Measurements from ENCODE around the gene DYRK1A. TPM values are rescaled to one million over a fixed set of nuclear protein-coding genes. Genes with fewer than 3 reads are reported as not detected.

DYRK1A gene
- total and polyA plus RNA-seq, 7 donors: 21.5 to 105 (median 79.9) TPM

DNA sequence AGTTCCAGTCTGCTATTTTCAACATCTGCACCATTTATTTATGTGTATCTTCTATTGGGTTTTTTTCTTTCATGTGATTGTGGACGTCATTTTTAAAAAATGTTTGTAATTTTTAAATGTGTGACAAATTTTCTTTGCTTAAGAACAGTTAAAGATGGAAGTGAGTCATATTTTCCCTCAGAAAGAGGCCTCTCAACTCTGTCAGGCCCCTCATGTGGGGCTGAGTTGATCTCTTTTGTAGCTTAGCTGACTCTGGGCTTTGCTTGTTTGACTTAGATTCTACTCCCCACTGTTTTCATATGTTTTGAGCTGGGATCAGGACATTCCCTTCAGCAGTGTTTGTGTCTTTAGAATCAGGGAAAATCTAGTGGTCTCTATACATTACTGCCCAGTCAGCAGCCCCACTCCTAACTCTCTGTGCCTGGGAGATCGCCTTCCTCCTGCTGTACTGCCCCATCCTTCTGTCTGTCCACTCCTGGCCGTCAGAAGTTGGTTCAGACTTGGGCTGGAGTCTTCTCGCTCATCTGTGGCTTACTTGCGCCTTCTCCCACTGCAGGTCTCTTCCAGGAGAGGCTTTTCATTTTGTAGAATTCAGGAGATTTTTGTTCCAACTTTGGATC is 137.4 kb downstream of the DYRK1A start:
- intact Hi-C loops (cut with DNase I): no loop called here
- no peaks in the 10 kb centered on the region for H3K9me3 ChIP-seq
- peaks cover 16 to 59% of the 10 kb centered on the region in 2 donors for H3K36me3 ChIP-seq (ENCODE audit: insufficient read depth in 1 of 2, low read depth in 1 of 2)
- no peak overlapping the region for H3K27ac ChIP-seq
- no peak for DNase-seq
- WGBS, 3 donors: 96 to 97% (median 97%) methylated on average over 5 of the region's 5 CpGs
- no peak overlapping the region for H3K4me3 ChIP-seq
- no peaks in the 10 kb centered on the region for H3K27me3 ChIP-seq (ENCODE audit: insufficient read depth in 3 of 3, low read length in 2 of 3)
- no peaks in the 10 kb centered on the region for H3K4me1 ChIP-seq
- no peak for ATAC-seq
- no peak for TF ChIP-seq CTCF (IDR thresholded peaks at IDR 0.05)

DNA sequence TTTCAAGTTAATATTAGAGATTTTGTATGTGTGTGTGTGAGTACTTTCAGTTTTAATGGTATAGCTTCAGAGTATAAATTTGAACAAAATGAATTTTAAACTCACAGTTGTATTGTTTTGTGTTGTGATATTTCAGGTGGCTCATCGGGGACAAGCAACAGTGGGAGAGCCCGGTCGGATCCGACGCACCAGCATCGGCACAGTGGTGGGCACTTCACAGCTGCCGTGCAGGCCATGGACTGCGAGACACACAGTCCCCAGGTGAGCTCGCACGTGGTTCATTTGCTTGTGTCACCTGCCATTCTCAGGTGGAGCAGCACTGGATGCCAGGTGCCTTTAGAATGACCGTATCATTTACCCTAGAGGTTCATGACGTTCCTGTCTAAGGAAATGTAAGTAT is 139.4 kb downstream of the DYRK1A start:
- WGBS, 3 donors: 93 to 97% (median 94%) methylated on average over 12 of the region's 12 CpGs
- no peaks in the 10 kb centered on the region for H3K27me3 ChIP-seq (ENCODE audit: insufficient read depth in 3 of 3, low read length in 2 of 3)
- no peak for ATAC-seq
- no peaks in the 10 kb centered on the region for H3K9me3 ChIP-seq
- peaks cover 17 to 79% of the 10 kb centered on the region in 2 donors for H3K36me3 ChIP-seq (ENCODE audit: insufficient read depth in 1 of 2, low read depth in 1 of 2)
- DNase-seq: no peak
- no peak overlapping the region for H3K27ac ChIP-seq
- no peak overlapping the region for H3K4me3 ChIP-seq
- intact Hi-C loops (cut with DNase I): no loop called here
- no peak for TF ChIP-seq CTCF (IDR thresholded peaks at IDR 0.05)
- H3K4me1 ChIP-seq: peaks cover 5% of the 10 kb centered on the region

- Histone ChIP-seq H3K27me3 (ENCODE audit: insufficient read depth in 3 of 3, low read length in 2 of 3) (no peaks in the 10 kb centered on the region), H3K4me3 (no peak overlapping the region), H3K9me3 (no peaks in the 10 kb centered on the region), H3K4me1 (peaks cover 5% of the 10 kb centered on the region), H3K27ac (no peak overlapping the region), H3K36me3 (ENCODE audit: insufficient read depth in 1 of 2, low read depth in 1 of 2) (peaks cover 28 to 91% of the 10 kb centered on the region in 2 donors)
- ATAC-seq: no peak
- DNase-seq: no peak
- no peak for TF ChIP-seq CTCF (IDR thresholded peaks at IDR 0.05)
- intact Hi-C loops (cut with DNase I): no loop called here
- 87 to 94% (median 88%) methylated on average over 3 of the region's 3 CpGs for WGBS, 3 donors
These were observed 141.1 kb downstream of the DYRK1A start for GRCh38 chr21:37507716-37508115.

- Histone ChIP-seq H3K27me3 (ENCODE audit: insufficient read depth in 3 of 3, low read length in 2 of 3) (no peaks in the 10 kb centered on the region), H3K27ac (no peak overlapping the region), H3K4me3 (no peak overlapping the region), H3K9me3 (no peaks in the 10 kb centered on the region), H3K36me3 (ENCODE audit: insufficient read depth in 1 of 2, low read depth in 1 of 2) (peaks cover 28 to 96% of the 10 kb centered on the region in 2 donors), H3K4me1 (peaks cover 5% of the 10 kb centered on the region)
- ATAC-seq (no peak), DNase-seq (no peak)
- intact Hi-C loops (cut with DNase I): no loop called here
- WGBS, 3 donors: 94 to 95% (median 95%) methylated on average over 10 of the region's 10 CpGs
- no peak for TF ChIP-seq CTCF (IDR thresholded peaks at IDR 0.05)
These were observed 141.8 kb downstream of the DYRK1A start for GRCh38 chr21:37508341-37508740.

Measured in psoas muscle (tissue), 8 donors.